Thyroid gland (tissue), 4 donors: ENCODE data around the gene TOM1L2.

Experiments
- POLR2A ChIP-seq, 2 donors: fragments of 450-650 bp; IDR thresholded peaks; one replicate each; pipeline ENCODE4 v1.6.1; 2017; ENCODE audit warnings: antibody characterized with exemption in 2 of 2, mild to moderate bottlenecking in 2 of 2, moderate library complexity in 1 of 2
- TF ChIP-seq, protein P1 (sequence below), 6 experiments: fragments of 200-600 bp in 3 of 6; fragments of 450-650 bp in 3 of 6; sonication (generic) in 3 of 6; IDR thresholded peaks; one replicate each; pipeline ENCODE4 v1.5.1; 2016 to 2019; ENCODE audit warnings: antibody characterized with exemption in 6 of 6, mild to moderate bottlenecking in 2 of 6, inconsistent platforms in 1 of 6, moderate library complexity in 1 of 6

- TF ChIP-seq, protein P1, sequence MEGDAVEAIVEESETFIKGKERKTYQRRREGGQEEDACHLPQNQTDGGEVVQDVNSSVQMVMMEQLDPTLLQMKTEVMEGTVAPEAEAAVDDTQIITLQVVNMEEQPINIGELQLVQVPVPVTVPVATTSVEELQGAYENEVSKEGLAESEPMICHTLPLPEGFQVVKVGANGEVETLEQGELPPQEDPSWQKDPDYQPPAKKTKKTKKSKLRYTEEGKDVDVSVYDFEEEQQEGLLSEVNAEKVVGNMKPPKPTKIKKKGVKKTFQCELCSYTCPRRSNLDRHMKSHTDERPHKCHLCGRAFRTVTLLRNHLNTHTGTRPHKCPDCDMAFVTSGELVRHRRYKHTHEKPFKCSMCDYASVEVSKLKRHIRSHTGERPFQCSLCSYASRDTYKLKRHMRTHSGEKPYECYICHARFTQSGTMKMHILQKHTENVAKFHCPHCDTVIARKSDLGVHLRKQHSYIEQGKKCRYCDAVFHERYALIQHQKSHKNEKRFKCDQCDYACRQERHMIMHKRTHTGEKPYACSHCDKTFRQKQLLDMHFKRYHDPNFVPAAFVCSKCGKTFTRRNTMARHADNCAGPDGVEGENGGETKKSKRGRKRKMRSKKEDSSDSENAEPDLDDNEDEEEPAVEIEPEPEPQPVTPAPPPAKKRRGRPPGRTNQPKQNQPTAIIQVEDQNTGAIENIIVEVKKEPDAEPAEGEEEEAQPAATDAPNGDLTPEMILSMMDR (IDR thresholded peaks at IDR 0.05) = no peak
- TF ChIP-seq POLR2A (IDR thresholded peaks at IDR 0.05) = peak in 1 of 2 donors; percentile 36
Observed at GRCh38 chr17:17843096-17843495, 129.1 kb downstream of the TOM1L2 start.
